Measurements from ENCODE around the gene INSYN2A.

INSYN2A gene

DNA sequence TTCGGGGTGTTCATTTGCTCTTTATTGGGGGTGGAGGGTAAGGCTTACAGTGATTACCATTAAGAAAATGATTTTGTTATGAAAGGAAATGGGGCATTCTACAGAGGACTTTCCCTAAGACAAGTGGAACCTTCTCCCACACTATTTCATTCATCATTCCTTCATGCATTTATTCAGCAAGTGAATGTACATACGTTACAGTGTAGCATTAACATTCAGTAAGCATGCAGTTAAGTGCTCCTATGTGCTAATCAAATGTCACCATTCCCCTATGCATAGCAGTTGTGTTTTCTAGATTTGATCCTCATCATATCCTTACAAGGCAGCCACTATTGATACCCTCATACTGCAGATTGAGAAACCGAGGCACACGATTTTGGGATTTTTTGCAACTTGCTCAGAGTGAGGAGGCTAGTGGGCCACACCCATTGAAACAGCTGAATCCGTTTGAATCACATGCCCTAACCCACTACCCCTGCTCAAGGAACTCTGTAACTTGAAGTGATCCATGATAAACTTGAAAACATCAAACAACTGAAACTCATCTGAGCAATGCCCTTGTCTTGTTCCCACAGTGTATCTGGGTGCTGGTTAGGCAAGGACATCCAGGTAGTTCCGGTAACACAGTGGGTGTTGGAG, 16.7 kb downstream of the INSYN2A start:
- Histone ChIP-seq H2AK5ac (ENCODE audit: low read depth, low read length) (no peak overlapping the region), H3K27me3 (ENCODE audit: control insufficient read depth in 3 of 3, insufficient read depth in 3 of 3, low read depth in 1 of 3, low read length in 3 of 3) (no peaks in the 10 kb centered on the region), H3K4ac (ENCODE audit: low read length) (no peak overlapping the region), H2BK5ac (ENCODE audit: low read length) (no peak overlapping the region), H3K4me1 (ENCODE audit: control insufficient read depth in 2 of 2, insufficient read depth in 1 of 2, low read depth in 1 of 2, low read length in 2 of 2) (peaks cover 0 to 4% of the 10 kb centered on the region in 2 donors), H2BK120ac (ENCODE audit: low read depth, low read length) (no peak overlapping the region), H3K9me3 (replicated peaks in 1 of 2; ENCODE audit: control insufficient read depth in 2 of 2, insufficient read depth in 1 of 2, low read depth in 1 of 2, low read length in 2 of 2) (peaks cover under 1 to 3% of the 10 kb centered on the region in 2 donors), H3K27ac (replicated peaks; ENCODE audit: low read length) (no peak overlapping the region), H3K9ac (ENCODE audit: low read depth, low read length, poor library complexity) (no peak overlapping the region), H4K91ac (ENCODE audit: low read depth, low read length, poor library complexity) (no peak overlapping the region), H4K8ac (ENCODE audit: low read depth, low read length) (no peak overlapping the region), H2BK12ac (ENCODE audit: low read length) (no peak overlapping the region), H3K23ac (ENCODE audit: low read depth, low read length, poor library complexity) (no peak overlapping the region), H3K14ac (ENCODE audit: low read length) (no peak overlapping the region), H3K79me1 (ENCODE audit: low read depth, low read length) (no peaks in the 10 kb centered on the region), H3K4me2 (ENCODE audit: insufficient read depth, low read length, poor library complexity, severe bottlenecking) (no peak overlapping the region), H3K36me3 (replicated peaks in 1 of 2; ENCODE audit: control insufficient read depth in 2 of 2, insufficient read depth in 2 of 2, low read length in 2 of 2) (peaks cover 1 to 11% of the 10 kb centered on the region in 2 donors), H2BK15ac (ENCODE audit: low read length) (no peak overlapping the region), H2AFZ (ENCODE audit: low read length) (no peak overlapping the region), H3K4me3 (ENCODE audit: low read length in 2 of 2) (no peak overlapping the region), H3K18ac (ENCODE audit: low read length) (no peak overlapping the region)
- no peak for DNase-seq (ENCODE audit: low spot score)
- no CpG with 5 or more reads among the region's 6 CpGs for WGBS, 2 donors (ENCODE audit: extremely low coverage in 2 of 2, insufficient read length in 2 of 2, insufficient replicate concordance in 1 of 2)

DNA sequence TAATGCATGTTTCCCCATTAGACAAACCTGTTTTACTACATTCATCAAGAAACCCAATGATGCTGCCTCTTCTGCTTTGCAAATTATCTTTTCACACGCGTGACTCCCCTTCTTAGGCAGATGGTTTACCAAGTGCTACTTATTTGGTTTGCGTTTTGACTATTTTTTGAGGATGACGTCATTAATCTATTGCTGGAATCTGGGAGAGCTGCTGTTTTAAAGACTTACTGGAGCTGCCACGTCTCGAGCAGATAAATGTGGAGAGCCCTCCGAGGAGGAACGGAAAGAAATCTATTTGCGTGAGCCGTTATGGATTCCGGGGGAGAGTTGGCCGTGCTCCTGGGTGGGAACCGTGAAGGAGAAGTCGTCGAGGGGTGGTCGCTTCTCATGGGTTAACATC, 19.7 kb downstream of the INSYN2A start:
- Histone ChIP-seq H3K14ac (ENCODE audit: low read length) (no peak overlapping the region), H2BK120ac (ENCODE audit: low read depth, low read length) (no peak overlapping the region), H3K79me1 (ENCODE audit: low read depth, low read length) (no peaks in the 10 kb centered on the region), H3K36me3 (replicated peaks in 1 of 2; ENCODE audit: control insufficient read depth in 2 of 2, insufficient read depth in 2 of 2, low read length in 2 of 2) (peaks cover 0 to 16% of the 10 kb centered on the region in 2 donors), H3K4ac (ENCODE audit: low read length) (no peak overlapping the region), H2BK5ac (ENCODE audit: low read length) (no peak overlapping the region), H3K18ac (ENCODE audit: low read length) (no peak overlapping the region), H4K91ac (ENCODE audit: low read depth, low read length, poor library complexity) (no peak overlapping the region), H3K4me3 (ENCODE audit: low read length in 2 of 2) (no peak overlapping the region), H3K27me3 (ENCODE audit: control insufficient read depth in 3 of 3, insufficient read depth in 3 of 3, low read depth in 1 of 3, low read length in 3 of 3) (no peaks in the 10 kb centered on the region), H2BK12ac (ENCODE audit: low read length) (no peak overlapping the region), H2BK15ac (ENCODE audit: low read length) (no peak overlapping the region), H3K23ac (ENCODE audit: low read depth, low read length, poor library complexity) (no peak overlapping the region), H3K9me3 (replicated peaks in 1 of 2; ENCODE audit: control insufficient read depth in 2 of 2, insufficient read depth in 1 of 2, low read depth in 1 of 2, low read length in 2 of 2) (no peaks in the 10 kb centered on the region), H3K4me1 (ENCODE audit: control insufficient read depth in 2 of 2, insufficient read depth in 1 of 2, low read depth in 1 of 2, low read length in 2 of 2) (no peaks in the 10 kb centered on the region), H2AFZ (ENCODE audit: low read length) (no peak overlapping the region), H4K8ac (ENCODE audit: low read depth, low read length) (no peak overlapping the region), H3K9ac (ENCODE audit: low read depth, low read length, poor library complexity) (no peak overlapping the region), H3K27ac (replicated peaks; ENCODE audit: low read length) (no peak overlapping the region), H3K4me2 (ENCODE audit: insufficient read depth, low read length, poor library complexity, severe bottlenecking) (no peak overlapping the region), H2AK5ac (ENCODE audit: low read depth, low read length) (no peak overlapping the region)
- no CpG with 5 or more reads among the region's 16 CpGs for WGBS, 2 donors (ENCODE audit: extremely low coverage in 2 of 2, insufficient read length in 2 of 2, insufficient replicate concordance in 1 of 2)
- DNase-seq (ENCODE audit: low spot score): no peak

DNA sequence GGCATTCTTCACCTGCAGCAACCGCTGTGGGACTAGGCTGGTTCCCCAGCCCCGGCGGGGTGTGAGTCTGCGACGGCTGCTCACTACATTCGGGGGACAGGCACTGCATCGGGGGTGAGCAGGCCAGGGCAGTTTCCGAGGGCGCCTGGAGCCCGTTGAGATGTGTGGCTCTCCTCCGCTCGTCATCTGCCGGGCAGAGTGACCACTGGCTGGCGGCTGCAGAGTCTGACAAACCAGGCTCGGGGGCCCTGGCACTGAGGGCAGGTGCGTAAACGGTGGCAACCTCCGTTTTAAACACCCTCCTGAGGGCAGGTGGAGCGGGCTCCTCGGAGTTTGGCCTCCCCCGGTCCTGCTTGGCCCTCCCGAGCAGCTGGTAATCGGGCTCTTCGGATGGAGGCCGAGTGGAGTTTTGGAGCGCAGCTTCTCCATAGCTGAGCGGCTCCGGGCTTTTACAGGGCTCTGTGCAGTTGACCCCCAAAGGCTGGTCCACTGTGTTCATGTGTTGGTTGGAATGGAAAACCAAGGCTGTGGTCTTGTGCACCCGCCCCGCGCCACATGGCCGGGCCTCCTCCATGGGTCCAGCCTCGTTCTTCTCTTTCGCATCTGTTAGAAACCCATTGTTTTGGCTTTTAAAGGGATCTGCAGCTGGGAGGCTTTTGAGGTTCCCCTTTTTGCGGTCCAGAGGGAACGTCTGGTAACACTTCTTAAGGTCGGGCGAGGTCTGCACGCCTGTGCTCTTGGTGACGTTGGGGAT, 20.9 kb downstream of the INSYN2A start:
- no CpG with 5 or more reads among the region's 40 CpGs for WGBS, 2 donors (ENCODE audit: extremely low coverage in 2 of 2, insufficient read length in 2 of 2, insufficient replicate concordance in 1 of 2)
- Histone ChIP-seq H2BK120ac (ENCODE audit: low read depth, low read length) (no peak overlapping the region), H4K8ac (ENCODE audit: low read depth, low read length) (no peak overlapping the region), H3K4me1 (ENCODE audit: control insufficient read depth in 2 of 2, insufficient read depth in 1 of 2, low read depth in 1 of 2, low read length in 2 of 2) (no peaks in the 10 kb centered on the region), H3K4ac (ENCODE audit: low read length) (no peak overlapping the region), H3K9me3 (replicated peaks in 1 of 2; ENCODE audit: control insufficient read depth in 2 of 2, insufficient read depth in 1 of 2, low read depth in 1 of 2, low read length in 2 of 2) (no peaks in the 10 kb centered on the region), H2BK12ac (ENCODE audit: low read length) (no peak overlapping the region), H3K9ac (ENCODE audit: low read depth, low read length, poor library complexity) (no peak overlapping the region), H3K27me3 (ENCODE audit: control insufficient read depth in 3 of 3, insufficient read depth in 3 of 3, low read depth in 1 of 3, low read length in 3 of 3) (no peaks in the 10 kb centered on the region), H2BK15ac (ENCODE audit: low read length) (no peak overlapping the region), H3K4me3 (ENCODE audit: low read length in 2 of 2) (no peak overlapping the region), H3K36me3 (replicated peaks in 1 of 2; ENCODE audit: control insufficient read depth in 2 of 2, insufficient read depth in 2 of 2, low read length in 2 of 2) (peaks cover 0 to 16% of the 10 kb centered on the region in 2 donors), H2AFZ (ENCODE audit: low read length) (no peak overlapping the region), H3K14ac (ENCODE audit: low read length) (no peak overlapping the region), H2AK5ac (ENCODE audit: low read depth, low read length) (no peak overlapping the region), H3K23ac (ENCODE audit: low read depth, low read length, poor library complexity) (no peak overlapping the region), H3K79me1 (ENCODE audit: low read depth, low read length) (no peaks in the 10 kb centered on the region), H3K18ac (ENCODE audit: low read length) (peak overlapping the region; percentile 49), H3K27ac (replicated peaks; ENCODE audit: low read length) (no peak overlapping the region), H3K4me2 (ENCODE audit: insufficient read depth, low read length, poor library complexity, severe bottlenecking) (no peak overlapping the region), H2BK5ac (ENCODE audit: low read length) (peak overlapping the region; percentile 41), H4K91ac (ENCODE audit: low read depth, low read length, poor library complexity) (no peak overlapping the region)
- no peak for DNase-seq (ENCODE audit: low spot score)

DNA sequence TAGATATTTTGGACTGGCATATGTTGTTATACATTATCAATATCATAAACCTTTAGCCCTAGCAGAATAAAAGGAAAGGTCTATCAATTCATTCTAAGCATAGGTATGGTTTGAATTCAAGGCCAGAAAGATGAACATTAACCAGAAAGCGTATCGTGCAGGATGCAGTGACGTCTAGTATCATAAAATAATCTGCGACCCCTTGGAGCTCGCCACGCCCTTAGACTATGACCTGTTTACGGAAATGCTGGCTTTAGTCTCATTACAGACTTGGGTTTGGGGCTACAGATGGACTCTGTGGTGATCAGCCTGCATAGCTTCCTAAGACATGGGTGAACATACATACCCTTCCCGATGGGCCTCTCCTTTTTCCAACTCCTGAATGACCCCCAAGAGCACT, 21.5 kb downstream of the INSYN2A start:
- WGBS, 2 donors (ENCODE audit: extremely low coverage in 2 of 2, insufficient read length in 2 of 2, insufficient replicate concordance in 1 of 2): no CpG with 5 or more reads among the region's 8 CpGs
- Histone ChIP-seq H3K4me1 (ENCODE audit: control insufficient read depth in 2 of 2, insufficient read depth in 1 of 2, low read depth in 1 of 2, low read length in 2 of 2) (no peaks in the 10 kb centered on the region), H3K79me1 (ENCODE audit: low read depth, low read length) (no peaks in the 10 kb centered on the region), H2BK5ac (ENCODE audit: low read length) (peak overlapping the region; percentile 41), H4K91ac (ENCODE audit: low read depth, low read length, poor library complexity) (no peak overlapping the region), H3K4me3 (ENCODE audit: low read length in 2 of 2) (no peak overlapping the region), H3K9ac (ENCODE audit: low read depth, low read length, poor library complexity) (no peak overlapping the region), H3K27ac (replicated peaks; ENCODE audit: low read length) (no peak overlapping the region), H3K14ac (ENCODE audit: low read length) (no peak overlapping the region), H2BK12ac (ENCODE audit: low read length) (no peak overlapping the region), H2AFZ (ENCODE audit: low read length) (no peak overlapping the region), H2BK15ac (ENCODE audit: low read length) (no peak overlapping the region), H4K8ac (ENCODE audit: low read depth, low read length) (no peak overlapping the region), H3K9me3 (replicated peaks in 1 of 2; ENCODE audit: control insufficient read depth in 2 of 2, insufficient read depth in 1 of 2, low read depth in 1 of 2, low read length in 2 of 2) (no peaks in the 10 kb centered on the region), H3K4me2 (ENCODE audit: insufficient read depth, low read length, poor library complexity, severe bottlenecking) (no peak overlapping the region), H2AK5ac (ENCODE audit: low read depth, low read length) (no peak overlapping the region), H2BK120ac (ENCODE audit: low read depth, low read length) (no peak overlapping the region), H3K4ac (ENCODE audit: low read length) (no peak overlapping the region), H3K23ac (ENCODE audit: low read depth, low read length, poor library complexity) (no peak overlapping the region), H3K27me3 (ENCODE audit: control insufficient read depth in 3 of 3, insufficient read depth in 3 of 3, low read depth in 1 of 3, low read length in 3 of 3) (no peaks in the 10 kb centered on the region), H3K18ac (ENCODE audit: low read length) (no peak overlapping the region), H3K36me3 (replicated peaks in 1 of 2; ENCODE audit: control insufficient read depth in 2 of 2, insufficient read depth in 2 of 2, low read length in 2 of 2) (peaks cover 0 to 16% of the 10 kb centered on the region in 2 donors)
- DNase-seq (ENCODE audit: low spot score): no peak

Measured in neuronal stem cell (in vitro differentiated cells).